Epithelial cell of esophagus (primary cell): ENCODE data around the gene ACSL1.

Experiments used
- DNase-seq: peaks from one replicate; pipeline ENCODE4 v3.0.0; 2010; ENCODE audit warnings: low read depth
- H3K4me3 ChIP-seq: 2 replicates; pipeline ENCODE4 v1.5.1; 2011; ENCODE audit warnings: mild to moderate bottlenecking, low read length, control low read depth
- CTCF ChIP-seq: IDR thresholded peaks from 2 replicates; pipeline ENCODE4 v1.5.1; 2011; ENCODE audit warnings: low read depth, mild to moderate bottlenecking, low read length, control low read depth, inconsistent platforms; ENCODE audit not compliant: insufficient read depth; ENCODE audit errors: missing control alignments

The ACSL1 gene

GRCh38 chr4:184821242-184821641 lies 4.5 kb downstream of the ACSL1 start:
- no peak for TF ChIP-seq CTCF
- H3K4me3 ChIP-seq: no peak overlapping the region
- no peak for DNase-seq

DNA sequence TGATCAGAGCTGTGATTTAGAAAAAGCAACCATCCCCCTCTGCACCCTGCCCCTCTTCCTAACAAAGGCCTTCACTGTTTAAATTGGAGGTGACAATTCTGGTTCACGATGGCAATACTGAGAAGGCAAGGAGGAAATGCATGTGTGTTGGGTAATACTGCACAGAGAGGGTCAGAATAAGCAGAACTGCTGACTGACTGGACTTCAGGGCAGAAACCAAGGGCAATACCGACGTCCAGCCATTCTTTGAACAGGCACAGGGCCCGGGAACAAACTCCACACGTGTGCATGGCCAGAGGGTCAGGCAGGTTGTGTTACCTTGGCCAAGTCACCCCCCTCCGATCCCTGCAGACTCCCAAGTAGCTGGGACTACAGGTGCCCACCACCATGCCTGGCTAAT lies 6.0 kb downstream of the ACSL1 start:
- TF ChIP-seq CTCF: no peak
- no peak for DNase-seq
- no peak overlapping the region for H3K4me3 ChIP-seq

DNA sequence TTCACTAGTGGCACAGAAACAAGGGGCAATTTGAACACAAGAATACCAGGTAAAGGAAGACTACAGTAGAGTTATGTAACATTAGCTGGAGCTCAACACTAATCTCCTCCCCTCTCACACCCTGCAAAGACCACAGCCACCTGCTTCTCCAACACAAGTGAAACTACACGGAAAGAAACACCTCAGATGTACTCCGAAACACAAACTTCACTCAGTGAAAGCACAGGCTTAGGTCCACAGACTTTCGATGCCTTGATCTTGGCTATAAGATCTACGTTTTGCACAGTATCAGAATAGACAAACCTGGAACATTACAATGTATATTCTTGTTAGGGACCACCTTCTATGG lies 7.6 kb downstream of the ACSL1 start:
- no peak for DNase-seq
- no peak for TF ChIP-seq CTCF
- no peak overlapping the region for H3K4me3 ChIP-seq

- no peak overlapping the region for H3K4me3 ChIP-seq
- no peak for TF ChIP-seq CTCF
- no peak for DNase-seq
These were observed 8.1 kb downstream of the ACSL1 start for GRCh38 chr4:184817494-184818215.

GRCh38 chr4:184816962-184817361 lies 8.8 kb downstream of the ACSL1 start:
- no peak for DNase-seq
- TF ChIP-seq CTCF: no peak
- H3K4me3 ChIP-seq: no peak overlapping the region

DNA sequence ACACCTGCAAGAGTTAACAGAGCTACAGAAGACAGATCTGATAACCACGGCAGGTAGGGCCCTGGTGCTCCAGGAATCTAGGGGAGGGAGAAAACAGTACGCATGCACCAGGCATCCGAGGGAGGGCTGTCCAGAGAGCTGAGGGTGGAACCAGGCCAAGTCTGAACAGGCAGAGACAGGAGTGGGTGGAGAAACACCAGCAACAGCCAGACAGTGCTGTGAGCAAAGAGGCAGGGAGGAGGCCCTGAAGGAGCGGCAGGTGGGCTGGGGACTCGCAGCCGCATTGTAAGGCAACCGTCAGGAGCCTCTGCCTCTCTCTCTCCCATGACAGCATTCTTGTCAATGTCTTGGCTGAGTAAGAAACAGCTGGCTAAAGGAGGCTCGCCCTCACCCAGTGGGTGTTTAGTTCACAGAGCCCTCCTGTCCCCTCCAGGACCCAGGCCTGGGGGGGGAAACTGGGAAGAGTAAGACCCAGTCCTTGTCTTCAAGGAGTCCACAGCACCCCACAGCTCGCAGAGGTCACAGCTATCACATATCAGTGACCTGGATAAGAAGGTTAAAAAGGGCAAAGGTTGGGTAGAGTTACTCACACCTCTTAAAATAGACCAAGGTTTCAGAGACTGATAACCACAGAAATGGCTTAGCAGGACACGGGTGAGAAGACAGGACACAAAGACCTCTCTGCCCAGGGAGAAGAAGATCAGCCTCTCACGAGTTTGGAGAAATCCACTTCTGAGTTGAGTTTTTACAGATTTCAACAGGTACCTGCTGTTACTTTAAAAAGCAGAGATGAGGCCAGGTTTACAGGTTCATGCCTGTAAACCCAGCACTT lies 10.5 kb downstream of the ACSL1 start:
- DNase-seq: peak; percentile 97
- TF ChIP-seq CTCF: no peak
- peak overlapping the region; percentile 42 for H3K4me3 ChIP-seq

DNA sequence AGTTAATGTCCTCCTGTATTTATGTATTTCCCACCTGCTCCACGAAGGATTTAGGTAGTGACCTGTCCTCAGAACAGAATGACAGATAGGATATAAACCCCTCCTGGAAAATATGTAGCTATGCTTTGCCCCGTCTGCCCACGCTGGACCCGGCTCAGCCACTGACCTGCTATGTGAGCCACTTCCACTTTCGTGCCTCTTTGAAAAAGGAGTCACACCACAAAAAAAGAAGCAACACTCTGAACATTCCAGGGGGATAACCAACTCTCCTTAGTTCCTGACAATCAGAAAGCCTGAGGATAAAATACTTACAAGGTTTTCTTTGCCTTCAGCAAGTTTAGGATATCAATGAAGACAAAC lies 11.1 kb downstream of the ACSL1 start:
- H3K4me3 ChIP-seq: peak overlapping the region; percentile 42
- TF ChIP-seq CTCF: no peak
- DNase-seq: no peak
